Transverse colon (tissue), 4 donors: Measurements from ENCODE around the gene MORN4. TPM values are rescaled to one million over a fixed set of nuclear protein-coding genes. Genes with fewer than 3 reads are reported as not detected.

Source experiments
- DNase-seq: peaks from one replicate; pipeline ENCODE4 v3.0.0-alpha.2; 2019
- H3K27ac ChIP-seq, 4 donors: fragments of 200-600 bp; sonication (generic); 2 replicates each; pipeline ENCODE4 v1.5.1; 2016 to 2018; ENCODE audit warnings: inconsistent platforms in 4 of 4
- H3K27me3 ChIP-seq: fragments of 200-600 bp; sonication (generic); 2 replicates; pipeline ENCODE4 v1.5.1; 2017; ENCODE audit warnings: inconsistent platforms
- H3K36me3 ChIP-seq, 4 donors: fragments of 200-600 bp; sonication (generic); 2 replicates each; pipeline ENCODE4 v1.5.1; 2017 to 2019; ENCODE audit warnings: inconsistent platforms in 4 of 4
- H3K4me1 ChIP-seq, 4 donors: fragments of 200-600 bp; sonication (generic); 2 replicates each; pipeline ENCODE4 v1.5.1; 2017 to 2020; ENCODE audit warnings: inconsistent platforms in 4 of 4
- H3K4me3 ChIP-seq, 4 donors: fragments of 200-600 bp; sonication (generic); 1 replicate in 1 of 4; 2 replicates in 3 of 4; pipeline versions ENCODE4 v1.5.1 to v1.6.1; 2017 to 2019; ENCODE audit warnings: inconsistent platforms in 4 of 4
- H3K9me3 ChIP-seq, 2 donors: fragments of 200-600 bp; sonication (generic); 2 replicates each; pipeline ENCODE4 v1.5.1; 2017 to 2019; ENCODE audit warnings: inconsistent platforms in 2 of 2
- EP300 ChIP-seq: sonication (generic); formaldehyde crosslinking; IDR thresholded peaks from one replicate; pipeline ENCODE4 v1.6.1; 2017; ENCODE audit warnings: antibody characterized with exemption, low read depth
- POLR2A ChIP-seq: fragments of 450-650 bp; IDR thresholded peaks from one replicate; pipeline ENCODE4 v1.6.1; 2016; ENCODE audit warnings: antibody characterized with exemption, mild to moderate bottlenecking, moderate library complexity
- POLR2AphosphoS5 ChIP-seq, 3 donors: sonication (generic); formaldehyde crosslinking; IDR thresholded peaks; one replicate each; pipeline ENCODE4 v1.6.1; 2016; ENCODE audit warnings: antibody characterized with exemption in 3 of 3
- WGBS, 2 donors: methylation state at CpG; one replicate each; pipeline ENCODE4 v1.1.5; 2018; ENCODE audit warnings: low coverage in 1 of 2; 5-methylcytosine and 5-hydroxymethylcytosine counted together
- in situ Hi-C, 4 donors: fragments of 200-750 bp; cut with MboI; loops; one replicate each; pipeline versions ENCODE4 v1.15.0 to v1.15.1; 2017; ENCODE audit warnings: low sequenced_read_pairs in 3 of 4, low pct_ligation_motif_present in 1 of 4, low pct_unique_long_range_greater_than_20kb in 1 of 4
- intact Hi-C: fragments of 100-400 bp; cut with DNase I; formaldehyde crosslinking; loops from one replicate; pipeline ENCODE4 v1.15.1; 2023; ENCODE audit warnings: low total_unique reads
- total RNA-seq, 4 donors: library from RNA; depleted of rRNA; stranded (reverse); fragments of >200 nt; gene quantifications; one replicate each; pipeline ENCODE4 v1.1.0, GENCODE V29; 2016
- TF ChIP-seq, protein P1 (sequence below), 5 experiments: fragments of 200-600 bp in 3 of 5; fragments of 450-650 bp in 2 of 5; sonication (generic) in 3 of 5; IDR thresholded peaks; 1 replicate in 2 of 5; 2 replicates in 3 of 5; pipeline ENCODE4 v1.5.1; 2016 to 2017; ENCODE audit warnings: antibody characterized with exemption in 5 of 5, inconsistent platforms in 3 of 5, mild to moderate bottlenecking in 2 of 5, moderate library complexity in 1 of 5

The MORN4 gene
- total RNA-seq, 4 donors from 2014 or later: 0.95 to 1.8 (median 0.96) TPM; not detected in 1

GRCh38 chr10:97611473-97611872, 21.8 kb downstream of the MORN4 start:
- H3K36me3 ChIP-seq: no peaks in the 10 kb centered on the region
- intact Hi-C loops: no loop called here
- no peak overlapping the region for H3K4me3 ChIP-seq
- H3K27ac ChIP-seq: no peak overlapping the region
- H3K9me3 ChIP-seq: no peaks in the 10 kb centered on the region
- DNase-seq: no peak
- TF ChIP-seq POLR2AphosphoS5 (IDR thresholded peaks at IDR 0.05) (no peak), POLR2A (no peak), EP300 (no peak)
- TF ChIP-seq, protein P1, sequence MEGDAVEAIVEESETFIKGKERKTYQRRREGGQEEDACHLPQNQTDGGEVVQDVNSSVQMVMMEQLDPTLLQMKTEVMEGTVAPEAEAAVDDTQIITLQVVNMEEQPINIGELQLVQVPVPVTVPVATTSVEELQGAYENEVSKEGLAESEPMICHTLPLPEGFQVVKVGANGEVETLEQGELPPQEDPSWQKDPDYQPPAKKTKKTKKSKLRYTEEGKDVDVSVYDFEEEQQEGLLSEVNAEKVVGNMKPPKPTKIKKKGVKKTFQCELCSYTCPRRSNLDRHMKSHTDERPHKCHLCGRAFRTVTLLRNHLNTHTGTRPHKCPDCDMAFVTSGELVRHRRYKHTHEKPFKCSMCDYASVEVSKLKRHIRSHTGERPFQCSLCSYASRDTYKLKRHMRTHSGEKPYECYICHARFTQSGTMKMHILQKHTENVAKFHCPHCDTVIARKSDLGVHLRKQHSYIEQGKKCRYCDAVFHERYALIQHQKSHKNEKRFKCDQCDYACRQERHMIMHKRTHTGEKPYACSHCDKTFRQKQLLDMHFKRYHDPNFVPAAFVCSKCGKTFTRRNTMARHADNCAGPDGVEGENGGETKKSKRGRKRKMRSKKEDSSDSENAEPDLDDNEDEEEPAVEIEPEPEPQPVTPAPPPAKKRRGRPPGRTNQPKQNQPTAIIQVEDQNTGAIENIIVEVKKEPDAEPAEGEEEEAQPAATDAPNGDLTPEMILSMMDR (IDR thresholded peaks at IDR 0.05): no peak
- 88% methylated on average over 12 of the region's 12 CpGs; no CpG with 5 or more reads in 1 of the 2 donors for WGBS, 2 donors
- H3K27me3 ChIP-seq: no peaks in the 10 kb centered on the region
- in situ Hi-C loops: no loop called here
- H3K4me1 ChIP-seq: no peaks in the 10 kb centered on the region

DNA sequence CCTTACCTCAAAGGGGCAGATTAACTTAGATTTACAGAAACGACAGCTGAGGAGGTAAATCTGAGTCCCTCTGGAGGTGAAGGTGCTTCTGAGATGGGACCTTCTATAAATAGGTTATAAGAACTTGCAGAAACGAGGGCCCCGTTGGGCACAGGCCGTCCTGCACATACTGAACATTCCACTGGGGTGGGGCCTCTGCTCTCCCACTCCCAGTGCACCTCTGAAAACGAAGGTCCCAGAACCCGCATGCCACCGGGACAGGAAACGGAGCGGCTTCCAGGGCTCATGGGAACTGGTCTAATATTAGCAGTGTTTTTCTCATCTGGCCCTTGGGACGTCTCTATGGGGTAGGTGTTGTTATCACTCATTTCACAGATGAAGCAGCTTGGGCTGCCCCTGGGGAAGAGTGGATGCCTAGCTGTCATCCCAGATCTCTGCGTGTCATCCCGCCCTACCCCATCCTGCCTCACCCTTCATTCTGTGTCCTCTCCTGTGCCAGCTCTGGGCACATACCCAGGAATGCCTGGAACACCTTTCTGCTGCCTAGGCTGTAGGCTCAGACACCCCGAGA, 24.2 kb downstream of the MORN4 start:
- Histone ChIP-seq H3K4me3 (no peak overlapping the region), H3K4me1 (no peaks in the 10 kb centered on the region), H3K27ac (no peak overlapping the region), H3K27me3 (no peaks in the 10 kb centered on the region), H3K9me3 (no peaks in the 10 kb centered on the region), H3K36me3 (no peaks in the 10 kb centered on the region)
- in situ Hi-C loops: no loop called here
- TF ChIP-seq POLR2A: no peak
- TF ChIP-seq, protein P1 (IDR thresholded peaks at IDR 0.05): no peak
- TF ChIP-seq POLR2AphosphoS5 (IDR thresholded peaks at IDR 0.05): no peak
- TF ChIP-seq EP300: no peak
- intact Hi-C loops: no loop called here
- 80 to 84% methylated on average over 1 to 13 of the region's 13 CpGs for WGBS, 2 donors
- no peak for DNase-seq

DNA sequence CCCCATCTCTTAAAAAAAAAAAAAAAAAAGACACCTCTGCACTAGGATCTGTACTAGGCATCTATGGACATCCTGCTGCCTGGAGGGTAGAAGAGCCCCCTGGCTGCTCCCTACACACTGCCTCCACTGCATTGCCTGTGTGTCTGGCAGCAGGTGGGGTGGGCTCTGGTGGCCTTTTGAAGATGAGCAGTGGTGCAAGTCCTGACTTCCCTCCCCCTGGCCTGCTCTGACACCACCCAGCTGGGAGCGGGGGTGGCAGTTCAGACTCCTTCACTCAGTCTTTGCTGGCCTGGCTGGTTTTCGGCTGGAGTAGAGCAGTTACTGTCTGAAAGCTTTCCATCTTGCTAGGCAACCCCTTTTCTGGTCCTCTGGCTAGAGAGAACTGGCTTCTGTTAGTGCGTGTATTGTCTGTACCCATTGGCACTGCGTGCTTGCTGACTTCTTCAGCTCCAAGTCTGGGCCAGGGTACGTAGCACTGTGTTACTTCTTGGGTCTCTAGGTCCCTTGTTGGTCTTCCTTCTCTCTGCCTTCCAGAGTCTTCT, 26.1 kb downstream of the MORN4 start:
- 75 to 95% methylated on average over 2 to 5 of the region's 5 CpGs for WGBS, 2 donors
- TF ChIP-seq POLR2AphosphoS5 (IDR thresholded peaks at IDR 0.05) (no peak), POLR2A (no peak), EP300 (no peak)
- TF ChIP-seq, protein P1 (IDR thresholded peaks at IDR 0.05): no peak
- intact Hi-C loops: no loop called here
- no peaks in the 10 kb centered on the region for H3K36me3 ChIP-seq
- in situ Hi-C loops: no loop called here
- H3K27me3 ChIP-seq: no peaks in the 10 kb centered on the region
- H3K4me1 ChIP-seq: no peaks in the 10 kb centered on the region
- DNase-seq: no peak
- H3K9me3 ChIP-seq: no peaks in the 10 kb centered on the region
- no peak overlapping the region for H3K4me3 ChIP-seq
- H3K27ac ChIP-seq: no peak overlapping the region

- Histone ChIP-seq H3K4me1 (peaks cover 0 to 5% (median 2%) of the 10 kb centered on the region in 4 donors), H3K27ac (no peak overlapping the region), H3K4me3 (no peak overlapping the region), H3K27me3 (no peaks in the 10 kb centered on the region), H3K9me3 (no peaks in the 10 kb centered on the region), H3K36me3 (no peaks in the 10 kb centered on the region)
- 67 to 86% methylated on average over 3 to 21 of the region's 21 CpGs for WGBS, 2 donors
- in situ Hi-C loops (no loop called here), intact Hi-C loops (no loop called here)
- TF ChIP-seq POLR2A (no peak), POLR2AphosphoS5 (IDR thresholded peaks at IDR 0.05) (no peak), EP300 (no peak)
- TF ChIP-seq, protein P1 (IDR thresholded peaks at IDR 0.05): no peak
- no peak for DNase-seq
These were observed 31.8 kb downstream of the MORN4 start for GRCh38 chr10:97601268-97602215.
